B cell (primary cell): ENCODE measurements around the gene FOXF1. TPM values are rescaled to one million over a fixed set of nuclear protein-coding genes. Genes with fewer than 3 reads are reported as not detected.

ENCODE experiments used
- ATAC-seq: fragments of 200-7000 bp; cut with Tn5 transposase; one replicate; pipeline ENCODE4 v1.10.0; 2021; ENCODE audit warnings: low read depth, mild to moderate bottlenecking, moderate number of reproducible peaks, moderate library complexity
- CTCF ChIA-PET: fragments of 350-600 bp; sonication (Branson Sonifier 250); formaldehyde crosslinking; loops from one replicate; lab custom pipeline; 2021; ENCODE audit warnings: antibody characterized with exemption, inconsistent platforms; lab: Charles Lee
- POLR2A ChIA-PET: fragments of 350-600 bp; sonication (Branson Sonifier 250); formaldehyde crosslinking; loops from one replicate; lab custom pipeline; 2021; ENCODE audit warnings: antibody characterized with exemption; lab: Charles Lee
- DNase-seq: peaks from one replicate; pipeline ENCODE4 v3.0.0; 2013
- H2AFZ ChIP-seq: 2 replicates; pipeline ENCODE4 v1.6.1; 2012; ENCODE audit warnings: mild to moderate bottlenecking, low read depth, low read length; ENCODE audit not compliant: insufficient read depth, poor library complexity, severe bottlenecking
- H3K27ac ChIP-seq, 2 donors: 1 replicate in 1 of 2; 2 replicates in 1 of 2; pipeline ENCODE4 v1.5.1; 2012 to 2013; ENCODE audit warnings: low read length in 2 of 2, mild to moderate bottlenecking in 2 of 2, moderate library complexity in 1 of 2
- H3K27me3 ChIP-seq, 4 experiments: fragments of 200-600 bp in 1 of 4; sonication (generic) in 1 of 4; replicated peaks in 1 of 4; 1 replicate in 2 of 4; 2 replicates in 2 of 4; pipeline versions ENCODE4 v1.6.1 to v1.7.0; 2013 to 2016; ENCODE audit warnings: low read length in 3 of 4, mild to moderate bottlenecking in 2 of 4, mixed read lengths in 1 of 4, moderate library complexity in 1 of 4; ENCODE audit not compliant: insufficient read depth in 4 of 4, control insufficient read depth in 3 of 4; ENCODE audit errors: control extremely low read depth in 1 of 4
- H3K36me3 ChIP-seq, 2 experiments: replicated peaks in 1 of 2; 1 replicate in 1 of 2; 2 replicates in 1 of 2; pipeline versions ENCODE4 v1.6.1 to v1.7.1; 2013; ENCODE audit warnings: low read length in 1 of 2; ENCODE audit not compliant: insufficient read depth in 2 of 2, control insufficient read depth in 1 of 2; ENCODE audit errors: control extremely low read depth in 1 of 2, extremely low read depth in 1 of 2
- H3K4me1 ChIP-seq, 2 donors: fragments of 200-600 bp in 1 of 2; sonication (generic) in 1 of 2; 1 replicate in 1 of 2; 2 replicates in 1 of 2; pipeline versions ENCODE4 v1.5.1 to v1.6.1; 2013 to 2017; ENCODE audit warnings: low read length in 2 of 2; ENCODE audit not compliant: control insufficient read depth in 2 of 2, insufficient read depth in 2 of 2
- H3K4me2 ChIP-seq: replicated peaks from 2 replicates; pipeline ENCODE3; 2012; ENCODE audit warnings: mild to moderate bottlenecking, low read depth, low read length; ENCODE audit not compliant: poor library complexity, severe bottlenecking
- H3K4me3 ChIP-seq, 5 experiments: fragments of 200-600 bp in 1 of 5; sonication (generic) in 1 of 5; 1 replicate in 3 of 5; 2 replicates in 2 of 5; pipeline versions ENCODE4 v1.5.1 to v1.7.0; 2011 to 2016; ENCODE audit warnings: low read length in 4 of 5, mild to moderate bottlenecking in 4 of 5, low read depth in 2 of 5, control low read depth in 1 of 5, moderate library complexity in 1 of 5; ENCODE audit not compliant: insufficient read depth in 1 of 5; ENCODE audit errors: control extremely low read depth in 1 of 5, extremely low read depth in 1 of 5
- H3K79me2 ChIP-seq: fragments of 200-600 bp; sonication (generic); one replicate; pipeline ENCODE4 v1.6.0; 2016; ENCODE audit warnings: low read length; ENCODE audit not compliant: control insufficient read depth, insufficient read depth
- H3K9ac ChIP-seq: fragments of 200-600 bp; sonication (generic); 2 replicates; pipeline ENCODE4 v1.6.1; 2017; ENCODE audit warnings: mild to moderate bottlenecking, low read length, moderate library complexity
- H3K9me3 ChIP-seq, 3 donors: one replicate each; pipeline versions ENCODE4 v1.6.1 to v1.7.1; 2013; ENCODE audit warnings: low read length in 2 of 3; ENCODE audit not compliant: control insufficient read depth in 2 of 3, insufficient read depth in 1 of 3; ENCODE audit errors: control extremely low read depth in 1 of 3
- H4K20me1 ChIP-seq: 2 replicates; pipeline ENCODE4 v1.6.0; 2012; ENCODE audit warnings: mild to moderate bottlenecking, low read length; ENCODE audit not compliant: insufficient read depth, control insufficient read depth, poor library complexity, severe bottlenecking
- H3K27ac Mint-ChIP-seq: one replicate; pipeline ENCODE4 v1.8.0; 2021; ENCODE audit warnings: mixed read lengths
- H3K27me3 Mint-ChIP-seq: one replicate; pipeline ENCODE4 v1.8.0; 2021; ENCODE audit warnings: mixed read lengths
- H3K4me1 Mint-ChIP-seq: one replicate; pipeline ENCODE4 v1.8.0; 2021; ENCODE audit warnings: mixed read lengths
- H3K4me3 Mint-ChIP-seq: one replicate; pipeline ENCODE4 v1.8.0; 2021; ENCODE audit warnings: mixed read lengths
- H3K9me3 Mint-ChIP-seq: one replicate; pipeline ENCODE4 v1.8.0; 2022; ENCODE audit warnings: mixed read lengths; ENCODE audit not compliant: insufficient read depth
- EZH2 ChIP-seq: IDR thresholded peaks from 2 replicates; pipeline ENCODE4 v1.6.1; 2012; ENCODE audit warnings: borderline replicate concordance, low read depth, mild to moderate bottlenecking, moderate library complexity, low read length; ENCODE audit not compliant: insufficient read depth, poor library complexity, severe bottlenecking
- WGBS: methylation state at CpG from one replicate; pipeline ENCODE4 v1.1.5; 2013; ENCODE audit warnings: missing lambda C conversion rate; ENCODE audit not compliant: insufficient coverage; 5-methylcytosine and 5-hydroxymethylcytosine counted together
- intact Hi-C: fragments of 100-400 bp; cut with micrococcal nuclease; formaldehyde crosslinking; loops from one replicate; pipeline ENCODE4 v1.10.0; 2022
- polyA plus RNA-seq: library from polyadenylated mRNA; depleted of rRNA; stranded (reverse); fragments of >200 nt; gene quantifications from 2 replicates; pipeline ENCODE4 v1.2.3, GENCODE V29; 2012
- total RNA-seq, 2 donors: library from RNA; stranded (reverse); fragments of 120-200 nt in 1 of 2; gene quantifications; 1 replicate in 1 of 2; 2 replicates in 1 of 2; pipeline versions ENCODE4 v1.2.3 to v1.2.4, GENCODE V29; 2013 to 2022
- TF ChIP-seq, protein P1 (sequence below): fragments of 200-600 bp; IDR thresholded peaks from one replicate; pipeline ENCODE4 v1.8.0; 2022; ENCODE audit warnings: antibody characterized with exemption, mild to moderate bottlenecking

Gene FOXF1
- total and polyA plus RNA-seq, 2 donors (not counting 1 experiment from before 2014, with no cell fraction given): not detected

DNA sequence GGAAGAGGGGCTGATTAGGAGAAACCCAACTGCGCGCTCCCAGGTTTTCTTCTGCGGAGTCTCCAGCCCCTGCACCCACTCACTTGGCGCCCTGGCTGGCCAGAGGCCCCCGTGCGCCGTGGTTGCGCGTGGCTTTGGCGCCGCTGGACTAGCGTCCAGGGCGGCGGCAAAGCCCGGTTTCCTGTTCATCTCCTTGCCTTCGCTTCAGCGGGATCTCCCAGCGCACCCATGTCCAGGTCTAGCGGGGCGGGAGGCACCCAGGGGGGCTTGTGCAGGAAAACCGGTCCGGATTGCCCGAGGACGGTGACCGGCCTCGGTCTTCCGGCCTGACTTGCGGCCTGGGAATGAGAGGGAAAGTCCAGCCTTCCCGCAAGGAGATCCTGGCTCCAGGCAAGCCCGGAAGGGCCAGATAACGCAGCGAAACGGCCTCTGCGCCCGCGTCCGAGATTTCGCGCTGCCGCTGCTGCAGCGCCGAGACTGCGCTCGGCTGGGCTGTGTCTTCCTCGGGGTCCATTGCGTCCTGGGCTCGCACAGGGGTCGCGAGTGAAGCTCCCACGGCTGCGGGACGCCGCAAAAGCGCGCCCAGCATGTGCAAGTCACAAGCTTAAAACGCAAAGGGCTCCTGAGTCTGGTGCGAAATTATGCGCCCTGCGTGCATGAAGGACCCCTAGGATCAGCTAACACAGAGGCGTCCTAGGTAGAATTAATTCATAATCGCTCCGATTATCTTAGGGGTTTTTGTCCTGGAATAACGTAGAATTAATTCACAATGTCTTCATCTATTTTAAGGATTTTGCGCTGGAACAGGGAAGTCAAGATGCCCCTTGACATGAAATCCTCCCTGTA, 5.7 kb downstream of the FOXF1 start:
- Histone ChIP-seq H3K4me3 (no peak overlapping the region), H2AFZ (no peak overlapping the region), H3K4me2 (no peak overlapping the region), H3K4me1 (peaks cover 14 to 22% of the 10 kb centered on the region in 2 donors), H3K9me3 (peaks cover 0 to 21% (median 1%) of the 10 kb centered on the region in 3 donors), H3K36me3 (no peaks in the 10 kb centered on the region), H3K27me3 (peaks cover 0 to 89% (median 54%) of the 10 kb centered on the region in 4 experiments), H4K20me1 (no peaks in the 10 kb centered on the region), H3K79me2 (no peaks in the 10 kb centered on the region), H3K9ac (no peak overlapping the region), H3K27ac (no peak overlapping the region)
- H3K9me3 Mint-ChIP-seq: no peaks in the 10 kb centered on the region
- DNase-seq (no peak), ATAC-seq (no peak)
- ChIA-PET CTCF (interaction anchor here (1.2 to 5.9 kb wide), 2 partner anchors 10 to 696 kb away, joined by 3 to 59 read pairs; no protein-coding TSS in a partner anchor), POLR2A (no interaction called here)
- no peak overlapping the region for H3K27ac Mint-ChIP-seq
- 11% methylated on average over 61 of the region's 64 CpGs for WGBS
- H3K27me3 Mint-ChIP-seq: peaks cover 63% of the 10 kb centered on the region
- no peak overlapping the region for H3K4me3 Mint-ChIP-seq
- peaks cover 10% of the 10 kb centered on the region for H3K4me1 Mint-ChIP-seq
- no peak for TF ChIP-seq EZH2
- TF ChIP-seq, protein P1, sequence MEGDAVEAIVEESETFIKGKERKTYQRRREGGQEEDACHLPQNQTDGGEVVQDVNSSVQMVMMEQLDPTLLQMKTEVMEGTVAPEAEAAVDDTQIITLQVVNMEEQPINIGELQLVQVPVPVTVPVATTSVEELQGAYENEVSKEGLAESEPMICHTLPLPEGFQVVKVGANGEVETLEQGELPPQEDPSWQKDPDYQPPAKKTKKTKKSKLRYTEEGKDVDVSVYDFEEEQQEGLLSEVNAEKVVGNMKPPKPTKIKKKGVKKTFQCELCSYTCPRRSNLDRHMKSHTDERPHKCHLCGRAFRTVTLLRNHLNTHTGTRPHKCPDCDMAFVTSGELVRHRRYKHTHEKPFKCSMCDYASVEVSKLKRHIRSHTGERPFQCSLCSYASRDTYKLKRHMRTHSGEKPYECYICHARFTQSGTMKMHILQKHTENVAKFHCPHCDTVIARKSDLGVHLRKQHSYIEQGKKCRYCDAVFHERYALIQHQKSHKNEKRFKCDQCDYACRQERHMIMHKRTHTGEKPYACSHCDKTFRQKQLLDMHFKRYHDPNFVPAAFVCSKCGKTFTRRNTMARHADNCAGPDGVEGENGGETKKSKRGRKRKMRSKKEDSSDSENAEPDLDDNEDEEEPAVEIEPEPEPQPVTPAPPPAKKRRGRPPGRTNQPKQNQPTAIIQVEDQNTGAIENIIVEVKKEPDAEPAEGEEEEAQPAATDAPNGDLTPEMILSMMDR: no peak
- intact Hi-C loops: no loop called here

DNA sequence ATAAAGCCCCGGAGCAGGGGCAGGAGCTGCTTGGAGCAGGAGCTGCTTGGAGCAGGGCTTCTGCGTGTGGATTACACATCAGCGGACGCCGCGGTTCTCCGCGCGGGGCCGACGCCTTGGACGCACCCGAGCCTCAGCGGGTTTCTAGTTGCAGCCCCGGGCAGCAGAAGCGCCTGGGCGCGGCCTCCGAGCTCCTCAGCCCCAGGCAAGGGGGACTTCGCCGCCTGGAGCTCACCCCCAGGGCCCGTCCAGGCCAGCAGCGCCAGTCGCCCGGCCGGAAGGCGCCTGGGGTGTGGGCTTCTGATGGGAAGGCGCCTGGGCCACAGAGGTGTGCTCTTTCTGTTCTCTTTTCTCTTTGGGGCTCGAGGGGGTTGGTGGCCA, 6.3 kb downstream of the FOXF1 start:
- H3K27ac Mint-ChIP-seq: no peak overlapping the region
- Histone ChIP-seq H3K79me2 (no peaks in the 10 kb centered on the region), H3K36me3 (no peaks in the 10 kb centered on the region), H2AFZ (no peak overlapping the region), H3K9me3 (peaks cover 0 to 20% (median 1%) of the 10 kb centered on the region in 3 donors), H3K27me3 (peaks cover 0 to 91% (median 53%) of the 10 kb centered on the region in 4 experiments), H4K20me1 (no peaks in the 10 kb centered on the region), H3K4me2 (no peak overlapping the region), H3K4me3 (no peak overlapping the region), H3K9ac (no peak overlapping the region), H3K27ac (no peak overlapping the region), H3K4me1 (peaks cover 14 to 16% of the 10 kb centered on the region in 2 donors)
- TF ChIP-seq EZH2: no peak
- TF ChIP-seq, protein P1: no peak
- ATAC-seq: no peak
- intact Hi-C loops: no loop called here
- no peak overlapping the region for H3K4me3 Mint-ChIP-seq
- POLR2A ChIA-PET: no interaction called here
- CTCF ChIA-PET: interaction anchor here (1.2 to 5.9 kb wide), 4 partner anchors 11 to 696 kb away, joined by 3 to 59 read pairs (median 6); no protein-coding TSS in a partner anchor
- no peak for DNase-seq
- no peaks in the 10 kb centered on the region for H3K9me3 Mint-ChIP-seq
- WGBS: 6% methylated on average over 28 of the region's 29 CpGs
- H3K27me3 Mint-ChIP-seq: peaks cover 68% of the 10 kb centered on the region
- peaks cover 9% of the 10 kb centered on the region for H3K4me1 Mint-ChIP-seq
